ENCODE results near the gene RPA3. TPM values are rescaled to one million over a fixed set of nuclear protein-coding genes. Genes with fewer than 3 reads are reported as not detected.

Gene RPA3
- total and polyA plus RNA-seq, 9 of the 15 experiments (the other 6 are each of a cell fraction or from before 2014, with no cell fraction given) = 68.5 to 265 (median 125) TPM

DNA sequence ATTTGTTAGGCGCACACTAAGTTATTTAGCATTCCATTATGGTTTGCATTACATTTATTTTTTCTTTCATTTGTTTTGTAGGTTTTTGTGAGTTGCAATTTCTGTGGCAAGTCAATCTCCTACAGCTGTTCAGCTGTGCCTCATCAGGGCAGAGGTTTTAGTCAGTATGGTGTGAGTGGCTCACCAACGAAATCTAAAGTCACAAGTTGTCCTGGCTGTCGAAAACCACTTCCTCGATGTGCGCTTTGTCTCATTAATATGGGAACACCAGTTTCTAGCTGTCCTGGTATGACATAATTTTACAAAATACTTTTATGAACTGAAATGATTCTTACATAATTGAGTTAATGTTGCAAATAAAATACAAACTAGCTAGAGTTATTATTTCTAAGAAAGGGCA, 122.2 kb downstream of the RPA3 start (continued):
- TF ChIP-seq, protein P1, sequence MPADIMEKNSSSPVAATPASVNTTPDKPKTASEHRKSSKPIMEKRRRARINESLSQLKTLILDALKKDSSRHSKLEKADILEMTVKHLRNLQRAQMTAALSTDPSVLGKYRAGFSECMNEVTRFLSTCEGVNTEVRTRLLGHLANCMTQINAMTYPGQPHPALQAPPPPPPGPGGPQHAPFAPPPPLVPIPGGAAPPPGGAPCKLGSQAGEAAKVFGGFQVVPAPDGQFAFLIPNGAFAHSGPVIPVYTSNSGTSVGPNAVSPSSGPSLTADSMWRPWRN (IDR thresholded peaks at IDR 0.05; ENCODE audit: low read depth) = no peak

GRCh38 chr7:7595451-7595850, 123.0 kb downstream of the RPA3 start:
- POLR2A ChIA-PET = no interaction called here
- CTCF ChIA-PET (ENCODE audit: low intra/inter-chr PET ratio) = interaction anchor here (0.7 to 1.3 kb wide), 3 partner anchors 622 to 698 kb away, joined by 3 to 7 read pairs (median 4); no protein-coding TSS in a partner anchor
- Histone ChIP-seq H2AFZ (ENCODE audit: low read depth, low read length) (no peak overlapping the region), H3K27ac (ENCODE audit: extremely low read depth, low read depth, low read length) (no peak overlapping the region), H3K9me1 (ENCODE audit: control insufficient read depth, insufficient read depth, low read length) (no peaks in the 10 kb centered on the region), H3K79me2 (ENCODE audit: control insufficient read depth, insufficient read depth, low read length) (no peaks in the 10 kb centered on the region), H3K4me1 (replicated peaks in 1 of 2; ENCODE audit: control insufficient read depth in 2 of 2, insufficient read depth in 2 of 2, low read length in 2 of 2) (no peaks in the 10 kb centered on the region), H3K9ac (ENCODE audit: insufficient read depth in 1 of 2, low read depth in 2 of 2, low read length in 2 of 2) (no peak overlapping the region), H3K9me3 (replicated peaks; ENCODE audit: control insufficient read depth, insufficient read depth, low read depth, low read length) (peaks cover 11% of the 10 kb centered on the region), H3K4me3 (no peak overlapping the region), H3K27me3 (ENCODE audit: control insufficient read depth in 2 of 2, insufficient read depth in 2 of 2, low read length in 2 of 2) (no peaks in the 10 kb centered on the region), H3K36me3 (ENCODE audit: control insufficient read depth, insufficient read depth, low read length) (peaks cover 59% of the 10 kb centered on the region), H3K4me2 (ENCODE audit: insufficient read depth, low read length) (no peak overlapping the region), H4K20me1 (replicated peaks; ENCODE audit: control insufficient read depth, insufficient read depth, low read length) (no peaks in the 10 kb centered on the region)
- in situ Hi-C loops (cut with MboI) = no loop called here
- peak; percentile 61; the same call in 2 of the 3 replicates for ATAC-seq
- DNase-seq (ENCODE audit: extremely low read depth in 1 of 4, low spot score in 3 of 4) = peak; percentile 14 to 40 (median 24)
- no TSS peak for BruUV-seq (replicated peaks)
- WGBS (ENCODE audit: insufficient coverage, low coverage, missing lambda C conversion rate) = 90% methylated on average over 1 of the region's 1 CpG
- intact Hi-C loops (cut with micrococcal nuclease) = loop anchor here (5.0 to 10.0 kb wide), 3 partner anchors 169 to 702 kb away; no protein-coding TSS in a partner anchor
- peak; percentile 44 for FAIRE-seq
- TF ChIP-seq ZNF146 (CRISPR knock-in tag; IDR thresholded peaks at IDR 0.05; ENCODE audit: unreplicated experiment) (no peak), POLR2AphosphoS5 (IDR thresholded peaks at IDR 0.05; ENCODE audit: control insufficient read depth, insufficient read depth, low read depth, low read length) (no peak), REST (IDR thresholded peaks at IDR 0.05; ENCODE audit: borderline replicate concordance) (peak; percentile 62; the same call in 1 of the 2 replicates), REST (CRISPR knock-in tag; IDR thresholded peaks at IDR 0.05; ENCODE audit: low read depth) (no peak), SMC3 (conservative IDR thresholded peaks at IDR 0.05; ENCODE audit: insufficient read depth, low read depth, low read length) (0 out of 2 replicates have a peak, but pooled peaks have one; percentile 3), SMARCC2 (IDR thresholded peaks at IDR 0.05; ENCODE audit: low read depth) (no peak), ZNF551 (CRISPR knock-in tag; IDR thresholded peaks at IDR 0.05) (no peak), U2AF1 (optimal IDR thresholded peaks at IDR 0.05; ENCODE audit: low read depth, low read length) (no peak), RAD21 (CRISPR knock-in tag; conservative IDR thresholded peaks at IDR 0.05 in 1 of 2, IDR thresholded peaks at IDR 0.05 in 1 of 2) (peak; percentile 53 to 75), SIX5 (IDR thresholded peaks at IDR 0.05; ENCODE audit: borderline replicate concordance in 1 of 2, insufficient read depth in 1 of 2, low read depth in 1 of 2, low read length in 2 of 2) (no peak), RBFOX2 (IDR thresholded peaks at IDR 0.05; ENCODE audit: low read depth, low read length) (no peak)
